GM18519 (cell line): Measurements from ENCODE around the gene VSIG8.

Source experiments
- ATAC-seq: cut with Tn5 transposase; IDR thresholded peaks from one replicate; pipeline ENCODE4 v1.9.1; 2021; ENCODE audit warnings: mild to moderate bottlenecking, moderate library complexity; ENCODE audit not compliant: unreplicated experiment, low FRiP score

Gene VSIG8

GRCh38 chr1:159860456-159860855 is 2.0 kb downstream of the VSIG8 start:
- ATAC-seq: no peak

- ATAC-seq: no peak
Observed at GRCh38 chr1:159859767-159860322, 2.6 kb downstream of the VSIG8 start.

GRCh38 chr1:159857889-159858288 is 4.6 kb downstream of the VSIG8 start:
- no peak for ATAC-seq

- ATAC-seq: no peak
Observed at GRCh38 chr1:159856576-159856975, 5.9 kb downstream of the VSIG8 start.

- ATAC-seq: no peak
Observed at GRCh38 chr1:159855709-159856108, 6.7 kb downstream of the VSIG8 start.

- peak; percentile 81 for ATAC-seq
Observed at GRCh38 chr1:159854693-159855192, 7.7 kb downstream of the VSIG8 start.

- ATAC-seq: no peak
Observed at GRCh38 chr1:159854116-159854692, 8.3 kb downstream of the VSIG8 start.

- no peak for ATAC-seq
Observed at GRCh38 chr1:159853417-159854115, 8.9 kb downstream of the VSIG8 start.

GRCh38 chr1:159851407-159851806 is 11.1 kb downstream of the VSIG8 start:
- no peak for ATAC-seq

- ATAC-seq: no peak
Observed at GRCh38 chr1:159849626-159850366, 12.7 kb downstream of the VSIG8 start.

- no peak for ATAC-seq
Observed at GRCh38 chr1:159848326-159848725, 14.1 kb downstream of the VSIG8 start.

GRCh38 chr1:159847231-159847630 is 15.2 kb downstream of the VSIG8 start:
- no peak for ATAC-seq

GRCh38 chr1:159845751-159846629 is 16.5 kb downstream of the VSIG8 start:
- no peak for ATAC-seq

- no peak for ATAC-seq
Observed at GRCh38 chr1:159843459-159843858, 19.0 kb downstream of the VSIG8 start.

- ATAC-seq: no peak
Observed at GRCh38 chr1:159841749-159842148, 20.7 kb downstream of the VSIG8 start.

GRCh38 chr1:159839116-159839849 is 23.2 kb downstream of the VSIG8 start:
- peak; percentile 49 for ATAC-seq

- peak; percentile 69 for ATAC-seq
Observed at GRCh38 chr1:159838715-159839114, 23.7 kb downstream of the VSIG8 start.

GRCh38 chr1:159835862-159836525 is 26.5 kb downstream of the VSIG8 start:
- ATAC-seq: no peak

- ATAC-seq: no peak
Observed at GRCh38 chr1:159835356-159835755, 27.1 kb downstream of the VSIG8 start.
